ENCODE results near the gene MYO7A.

Gene MYO7A

DNA sequence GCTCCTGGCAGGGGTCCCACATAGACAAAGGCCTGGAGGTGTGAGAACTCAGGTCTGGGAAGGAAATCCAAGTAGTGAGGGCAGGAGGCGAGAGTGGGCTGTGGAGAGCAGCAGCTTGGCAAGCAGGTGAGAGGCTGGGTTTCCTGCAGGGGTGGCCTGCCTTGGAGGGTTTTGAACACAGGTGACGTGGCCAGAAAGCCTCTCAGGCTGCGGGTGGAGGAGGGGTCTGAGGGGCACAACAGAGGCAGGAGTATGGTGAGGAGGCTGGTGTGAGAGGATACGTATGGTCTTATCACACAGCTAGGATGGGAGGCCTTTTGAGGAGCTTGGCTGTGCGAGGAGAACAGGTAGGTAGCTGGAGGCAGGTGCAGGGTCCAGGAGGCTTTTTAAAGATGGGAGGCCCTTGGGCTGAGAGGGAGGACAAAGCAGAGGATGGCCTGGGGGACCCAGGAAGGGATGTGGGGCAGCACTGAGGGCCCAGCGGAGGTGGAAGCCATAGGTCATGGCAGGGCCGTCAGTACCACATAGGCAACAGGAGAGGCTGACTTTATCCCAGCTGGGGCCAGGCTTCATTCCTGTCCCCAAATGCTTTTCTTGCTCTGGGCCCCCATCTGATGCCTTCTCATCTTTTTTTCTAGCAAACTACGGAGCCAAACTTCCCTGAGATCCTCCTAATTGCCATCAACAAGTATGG, 84.4 kb downstream of the MYO7A start:
- peak overlapping the region; percentile 92 for H3K27ac ChIP-seq
- peaks cover 92% of the 10 kb centered on the region for H3K36me3 ChIP-seq
- TF ChIP-seq, protein P1, sequence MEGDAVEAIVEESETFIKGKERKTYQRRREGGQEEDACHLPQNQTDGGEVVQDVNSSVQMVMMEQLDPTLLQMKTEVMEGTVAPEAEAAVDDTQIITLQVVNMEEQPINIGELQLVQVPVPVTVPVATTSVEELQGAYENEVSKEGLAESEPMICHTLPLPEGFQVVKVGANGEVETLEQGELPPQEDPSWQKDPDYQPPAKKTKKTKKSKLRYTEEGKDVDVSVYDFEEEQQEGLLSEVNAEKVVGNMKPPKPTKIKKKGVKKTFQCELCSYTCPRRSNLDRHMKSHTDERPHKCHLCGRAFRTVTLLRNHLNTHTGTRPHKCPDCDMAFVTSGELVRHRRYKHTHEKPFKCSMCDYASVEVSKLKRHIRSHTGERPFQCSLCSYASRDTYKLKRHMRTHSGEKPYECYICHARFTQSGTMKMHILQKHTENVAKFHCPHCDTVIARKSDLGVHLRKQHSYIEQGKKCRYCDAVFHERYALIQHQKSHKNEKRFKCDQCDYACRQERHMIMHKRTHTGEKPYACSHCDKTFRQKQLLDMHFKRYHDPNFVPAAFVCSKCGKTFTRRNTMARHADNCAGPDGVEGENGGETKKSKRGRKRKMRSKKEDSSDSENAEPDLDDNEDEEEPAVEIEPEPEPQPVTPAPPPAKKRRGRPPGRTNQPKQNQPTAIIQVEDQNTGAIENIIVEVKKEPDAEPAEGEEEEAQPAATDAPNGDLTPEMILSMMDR (IDR thresholded peaks at IDR 0.05; ENCODE audit: low read depth, low read length): no peak
- no peak for DNase-seq
- H3K4me3 ChIP-seq (ENCODE audit: low read depth, low read length): no peak overlapping the region
- H3K27me3 ChIP-seq (ENCODE audit: insufficient read depth, low read depth, severe bottlenecking): no peaks in the 10 kb centered on the region
- no peaks in the 10 kb centered on the region for H3K9me3 ChIP-seq (ENCODE audit: severe bottlenecking)

DNA sequence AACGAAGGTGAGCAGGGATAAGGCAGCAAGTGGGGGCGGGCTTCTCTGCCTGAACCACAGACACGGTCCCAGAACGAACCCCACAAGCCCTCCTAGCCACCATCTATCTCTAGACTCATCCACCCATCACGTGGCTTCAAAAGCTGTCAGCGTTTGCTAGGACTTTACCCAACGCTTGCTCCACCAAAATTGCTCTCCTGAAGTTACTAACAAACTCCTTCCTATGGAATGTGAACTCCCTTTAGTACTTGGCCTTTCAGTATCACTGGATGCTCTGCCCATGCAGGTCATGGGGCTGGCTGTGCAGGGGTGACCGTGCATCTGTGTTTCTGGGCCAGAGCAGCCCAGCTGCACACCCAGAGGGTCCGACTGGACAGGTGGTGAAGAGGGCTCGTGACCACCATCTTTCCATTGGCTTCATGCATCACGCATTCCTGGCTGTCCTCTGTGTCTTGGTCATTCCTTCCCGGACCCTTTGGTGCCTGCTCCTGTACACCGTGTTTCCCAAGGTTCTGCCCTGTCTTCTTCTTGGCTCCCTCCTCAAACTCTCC, 85.1 kb downstream of the MYO7A start:
- Histone ChIP-seq H3K9me3 (ENCODE audit: severe bottlenecking) (no peaks in the 10 kb centered on the region), H3K4me3 (ENCODE audit: low read depth, low read length) (no peak overlapping the region), H3K27ac (peak overlapping the region; percentile 92), H3K27me3 (ENCODE audit: insufficient read depth, low read depth, severe bottlenecking) (no peaks in the 10 kb centered on the region), H3K36me3 (peaks cover 86% of the 10 kb centered on the region)
- TF ChIP-seq, protein P1 (IDR thresholded peaks at IDR 0.05; ENCODE audit: low read depth, low read length): no peak
- no peak for DNase-seq

DNA sequence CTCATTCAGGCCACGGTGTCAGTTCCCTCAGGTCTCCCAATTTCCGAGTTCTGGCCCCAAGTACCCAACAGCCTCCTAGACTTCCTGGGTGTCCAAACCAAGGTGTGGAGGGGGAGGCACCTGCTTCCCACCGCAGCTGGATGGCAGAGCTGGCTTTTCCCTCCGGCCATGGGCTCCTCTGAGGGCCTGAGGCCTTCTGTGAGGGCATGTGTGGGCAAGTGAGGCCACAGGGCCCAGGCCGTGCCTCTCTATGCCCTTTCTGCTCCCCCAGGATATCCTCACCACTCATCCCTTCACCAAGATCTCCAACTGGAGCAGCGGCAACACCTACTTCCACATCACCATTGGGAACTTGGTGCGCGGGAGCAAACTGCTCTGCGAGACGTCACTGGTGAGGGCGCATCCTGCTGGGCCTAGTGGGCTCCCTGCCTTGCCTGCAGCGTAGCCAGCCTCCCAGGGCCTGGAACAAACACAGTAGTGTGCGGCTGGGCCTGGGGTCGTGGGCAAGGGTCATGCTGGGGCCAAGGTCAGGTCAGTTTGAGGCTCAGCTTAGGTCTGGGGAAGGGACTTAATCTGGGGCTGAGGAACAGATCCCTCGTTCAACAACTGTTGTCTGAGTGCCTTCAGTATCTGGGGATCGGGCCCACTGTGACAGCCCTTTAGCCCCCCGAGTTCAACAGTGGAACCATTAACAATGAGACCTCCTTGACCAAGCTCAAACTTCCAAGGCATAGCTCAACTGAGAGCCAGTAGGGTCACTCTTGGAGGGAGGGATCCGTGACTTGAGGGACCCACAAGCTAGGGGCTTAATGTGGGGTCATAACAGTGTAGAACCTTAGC, 85.8 kb downstream of the MYO7A start:
- Histone ChIP-seq H3K4me3 (ENCODE audit: low read depth, low read length) (no peak overlapping the region), H3K27me3 (ENCODE audit: insufficient read depth, low read depth, severe bottlenecking) (no peaks in the 10 kb centered on the region), H3K9me3 (ENCODE audit: severe bottlenecking) (no peaks in the 10 kb centered on the region), H3K36me3 (peaks cover 81% of the 10 kb centered on the region), H3K27ac (peak overlapping the region; percentile 92)
- TF ChIP-seq, protein P1 (IDR thresholded peaks at IDR 0.05; ENCODE audit: low read depth, low read length): no peak
- peak; percentile 60 for DNase-seq

DNA sequence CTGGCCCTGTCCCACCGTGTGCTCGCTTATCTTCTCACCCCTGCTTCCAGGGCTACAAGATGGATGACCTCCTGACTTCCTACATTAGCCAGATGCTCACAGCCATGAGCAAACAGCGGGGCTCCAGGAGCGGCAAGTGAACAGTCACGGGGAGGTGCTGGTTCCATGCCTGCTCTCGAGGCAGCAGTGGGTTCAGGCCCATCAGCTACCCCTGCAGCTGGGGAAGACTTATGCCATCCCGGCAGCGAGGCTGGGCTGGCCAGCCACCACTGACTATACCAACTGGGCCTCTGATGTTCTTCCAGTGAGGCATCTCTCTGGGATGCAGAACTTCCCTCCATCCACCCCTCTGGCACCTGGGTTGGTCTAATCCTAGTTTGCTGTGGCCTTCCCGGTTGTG, 86.5 kb downstream of the MYO7A start:
- peak overlapping the region; percentile 92 for H3K27ac ChIP-seq
- TF ChIP-seq, protein P1 (IDR thresholded peaks at IDR 0.05; ENCODE audit: low read depth, low read length): no peak

DNA sequence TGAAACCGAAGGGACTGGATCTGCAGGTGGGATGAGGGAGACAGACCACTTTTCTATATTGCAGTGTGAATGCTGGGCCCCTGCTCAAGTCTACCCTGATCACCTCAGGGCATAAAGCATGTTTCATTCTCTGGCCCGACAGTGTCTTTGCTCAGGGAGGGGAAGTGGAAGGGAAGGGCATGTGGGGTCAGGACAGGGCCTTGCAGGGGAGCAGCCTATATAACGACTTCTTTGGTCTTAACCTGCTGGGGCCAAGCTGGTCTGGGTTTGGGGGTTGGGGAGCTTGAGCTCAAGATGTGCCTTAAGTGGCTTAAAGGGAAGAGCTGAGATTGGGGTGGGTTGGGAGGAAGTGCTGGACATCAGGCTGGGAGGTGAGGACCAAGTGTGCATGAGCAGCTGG, 87.1 kb downstream of the MYO7A start:
- Histone ChIP-seq H3K9me3 (ENCODE audit: severe bottlenecking) (no peaks in the 10 kb centered on the region), H3K36me3 (peaks cover 71% of the 10 kb centered on the region), H3K4me3 (ENCODE audit: low read depth, low read length) (no peak overlapping the region), H3K27me3 (ENCODE audit: insufficient read depth, low read depth, severe bottlenecking) (no peaks in the 10 kb centered on the region), H3K27ac (peak overlapping the region; percentile 92)
- TF ChIP-seq, protein P1 (IDR thresholded peaks at IDR 0.05; ENCODE audit: low read depth, low read length): no peak
- DNase-seq: peak; percentile 82

More for the DNA sequence above, 86.5 kb downstream of the MYO7A start:
- Histone ChIP-seq H3K4me3 (ENCODE audit: low read depth, low read length) (no peak overlapping the region), H3K27me3 (ENCODE audit: insufficient read depth, low read depth, severe bottlenecking) (no peaks in the 10 kb centered on the region), H3K36me3 (peaks cover 76% of the 10 kb centered on the region), H3K9me3 (ENCODE audit: severe bottlenecking) (no peaks in the 10 kb centered on the region)
- DNase-seq: no peak

Measured in WERI-Rb-1 (cell line).